Kidney epithelial cell (primary cell): ENCODE results near the gene ASAP3. TPM values are rescaled to one million over a fixed set of nuclear protein-coding genes. Genes with fewer than 3 reads are reported as not detected.

Experiments
- DNase-seq: peaks from one replicate; pipeline ENCODE4 v3.0.0-alpha.2; 2010; ENCODE audit warnings: low read depth
- H3K27me3 ChIP-seq: 2 replicates; pipeline ENCODE4 v1.6.0; 2011; ENCODE audit warnings: low read length; ENCODE audit not compliant: control insufficient read depth, insufficient read depth
- H3K36me3 ChIP-seq: 2 replicates; pipeline ENCODE4 v1.5.1; 2011; ENCODE audit warnings: low read length; ENCODE audit not compliant: control insufficient read depth, insufficient read depth
- H3K4me3 ChIP-seq: 2 replicates; pipeline ENCODE4 v1.5.1; 2011; ENCODE audit warnings: low read depth, mild to moderate bottlenecking, control low read depth, low read length
- total RNA-seq: library from RNA; depleted of rRNA; stranded (reverse); fragments of >200 nt; gene quantifications from 2 replicates; pipeline ENCODE4 v1.2.3, GENCODE V29; 2015
- TF ChIP-seq, protein P1 (sequence below): IDR thresholded peaks from 2 replicates; pipeline ENCODE4 v1.5.1; 2011; ENCODE audit warnings: mild to moderate bottlenecking, moderate library complexity, low read length, control low read depth, inconsistent platforms; ENCODE audit not compliant: insufficient read depth, poor library complexity, severe bottlenecking

Gene ASAP3
- total RNA-seq, 1 donor from 2014 or later = 17.7 TPM

DNA sequence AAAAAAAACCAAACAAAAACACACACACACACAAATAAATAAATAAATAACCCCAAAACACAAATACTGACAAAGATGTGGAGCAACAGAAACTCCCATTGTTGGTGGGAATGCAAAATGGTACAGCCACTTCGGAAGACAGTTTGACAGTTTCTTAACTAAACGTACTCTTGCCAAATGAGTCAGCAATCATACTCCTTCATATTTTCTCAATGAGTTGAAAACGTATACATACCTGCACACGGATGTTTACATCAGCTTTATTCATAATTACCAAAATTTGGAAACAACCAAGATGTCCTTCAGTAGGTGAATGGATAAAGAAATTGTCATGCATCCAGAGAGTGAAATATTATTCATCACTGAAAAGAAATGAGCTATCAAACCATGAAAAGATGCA lies 23.5 kb downstream of the ASAP3 start:
- Histone ChIP-seq H3K27me3 (no peaks in the 10 kb centered on the region), H3K36me3 (no peaks in the 10 kb centered on the region), H3K4me3 (no peak overlapping the region)
- TF ChIP-seq, protein P1, sequence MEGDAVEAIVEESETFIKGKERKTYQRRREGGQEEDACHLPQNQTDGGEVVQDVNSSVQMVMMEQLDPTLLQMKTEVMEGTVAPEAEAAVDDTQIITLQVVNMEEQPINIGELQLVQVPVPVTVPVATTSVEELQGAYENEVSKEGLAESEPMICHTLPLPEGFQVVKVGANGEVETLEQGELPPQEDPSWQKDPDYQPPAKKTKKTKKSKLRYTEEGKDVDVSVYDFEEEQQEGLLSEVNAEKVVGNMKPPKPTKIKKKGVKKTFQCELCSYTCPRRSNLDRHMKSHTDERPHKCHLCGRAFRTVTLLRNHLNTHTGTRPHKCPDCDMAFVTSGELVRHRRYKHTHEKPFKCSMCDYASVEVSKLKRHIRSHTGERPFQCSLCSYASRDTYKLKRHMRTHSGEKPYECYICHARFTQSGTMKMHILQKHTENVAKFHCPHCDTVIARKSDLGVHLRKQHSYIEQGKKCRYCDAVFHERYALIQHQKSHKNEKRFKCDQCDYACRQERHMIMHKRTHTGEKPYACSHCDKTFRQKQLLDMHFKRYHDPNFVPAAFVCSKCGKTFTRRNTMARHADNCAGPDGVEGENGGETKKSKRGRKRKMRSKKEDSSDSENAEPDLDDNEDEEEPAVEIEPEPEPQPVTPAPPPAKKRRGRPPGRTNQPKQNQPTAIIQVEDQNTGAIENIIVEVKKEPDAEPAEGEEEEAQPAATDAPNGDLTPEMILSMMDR = no peak
- no peak for DNase-seq

DNA sequence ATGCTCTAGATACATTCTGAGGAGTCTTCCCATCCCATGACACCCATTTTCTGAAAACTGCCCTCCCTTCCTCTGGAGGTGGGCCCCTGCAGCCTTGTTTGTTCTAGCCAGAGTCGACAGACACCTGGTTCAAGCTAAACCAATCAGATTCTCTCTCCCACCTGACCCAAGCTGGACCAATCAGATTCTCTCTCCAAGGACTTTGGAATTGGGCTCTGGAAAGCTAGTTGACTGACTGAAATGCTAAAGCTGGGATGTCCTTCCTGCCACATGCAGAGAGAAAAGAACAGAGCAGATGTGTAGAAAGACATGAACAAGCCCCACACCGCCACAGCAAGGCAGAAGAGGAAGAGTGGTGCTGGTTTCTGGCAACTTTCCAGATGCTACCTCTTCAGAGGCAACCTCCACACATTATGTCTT lies 24.6 kb downstream of the ASAP3 start:
- TF ChIP-seq, protein P1 = no peak
- DNase-seq = no peak
- Histone ChIP-seq H3K36me3 (no peaks in the 10 kb centered on the region), H3K4me3 (no peak overlapping the region), H3K27me3 (no peaks in the 10 kb centered on the region)

DNA sequence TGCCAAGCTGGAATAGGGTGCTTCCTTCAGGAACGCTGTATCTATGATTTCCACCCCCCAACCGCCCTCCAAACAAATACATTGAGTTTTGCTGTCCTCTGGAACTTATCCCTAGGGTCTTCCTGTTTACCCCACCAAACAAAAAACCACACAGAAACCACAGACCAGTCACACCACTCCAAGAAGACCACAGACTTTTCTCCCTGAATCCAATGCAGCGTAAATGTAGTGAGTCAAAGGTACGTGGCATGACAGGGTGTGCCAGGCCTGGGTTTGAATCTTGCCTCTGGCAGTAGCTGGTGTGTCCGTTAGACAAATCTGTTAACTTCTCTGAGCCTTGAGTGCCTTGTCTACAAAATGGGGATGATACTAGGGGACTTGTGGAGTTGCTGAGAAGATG lies 27.8 kb downstream of the ASAP3 start:
- Histone ChIP-seq H3K27me3 (no peaks in the 10 kb centered on the region), H3K4me3 (no peak overlapping the region), H3K36me3 (no peaks in the 10 kb centered on the region)
- no peak for DNase-seq
- TF ChIP-seq, protein P1 = no peak

DNA sequence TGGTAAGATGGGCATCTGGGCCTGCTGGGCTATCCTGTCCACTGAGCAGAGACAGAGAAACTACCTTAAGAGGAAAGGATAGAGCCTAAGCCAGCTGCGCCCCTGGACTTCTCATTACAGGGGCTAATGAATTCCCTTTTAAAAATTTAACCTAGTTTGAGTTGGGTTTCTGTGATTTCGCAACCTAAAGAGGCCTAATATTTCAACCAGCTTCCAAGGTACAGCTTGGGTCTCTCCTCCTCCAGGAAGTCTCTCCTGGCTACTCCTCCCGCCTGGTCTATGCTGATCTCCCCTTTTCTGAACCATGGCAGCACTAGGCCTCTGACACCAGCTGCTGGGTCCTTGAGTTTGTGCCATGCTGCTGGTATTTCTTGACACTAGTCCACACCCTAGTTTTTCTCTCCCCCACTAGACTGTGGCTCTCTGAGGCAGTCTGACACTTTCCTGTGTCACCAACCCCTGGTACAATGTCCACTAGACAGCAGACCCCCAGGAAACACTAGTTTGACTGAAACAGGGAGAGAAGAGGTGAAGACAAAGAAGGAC lies 30.5 kb downstream of the ASAP3 start:
- no peak for DNase-seq
- TF ChIP-seq, protein P1 = no peak
- H3K27me3 ChIP-seq = no peaks in the 10 kb centered on the region
- no peaks in the 10 kb centered on the region for H3K36me3 ChIP-seq
- no peak overlapping the region for H3K4me3 ChIP-seq

DNA sequence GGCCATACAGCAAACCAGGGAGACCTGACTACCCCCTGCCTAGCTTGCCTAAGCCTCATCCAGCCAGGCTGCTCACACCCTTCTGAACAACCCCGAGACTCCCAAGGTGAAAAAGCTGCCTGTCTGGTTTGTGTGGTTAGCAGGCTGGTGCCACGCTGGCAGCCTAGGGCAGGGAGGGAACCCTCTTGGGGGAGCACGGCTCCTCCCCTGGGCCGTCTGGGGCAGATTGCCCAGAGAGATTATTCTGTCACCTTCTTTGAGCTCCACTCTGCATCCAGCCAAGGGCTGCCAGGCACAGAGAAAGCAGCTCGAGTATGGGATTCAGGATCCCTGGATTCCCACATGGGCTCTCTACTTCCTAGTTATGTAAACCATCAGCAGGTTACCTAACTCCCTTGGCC lies 32.0 kb downstream of the ASAP3 start:
- Histone ChIP-seq H3K36me3 (no peaks in the 10 kb centered on the region), H3K27me3 (no peaks in the 10 kb centered on the region), H3K4me3 (no peak overlapping the region)
- no peak for DNase-seq
- TF ChIP-seq, protein P1 = no peak

DNA sequence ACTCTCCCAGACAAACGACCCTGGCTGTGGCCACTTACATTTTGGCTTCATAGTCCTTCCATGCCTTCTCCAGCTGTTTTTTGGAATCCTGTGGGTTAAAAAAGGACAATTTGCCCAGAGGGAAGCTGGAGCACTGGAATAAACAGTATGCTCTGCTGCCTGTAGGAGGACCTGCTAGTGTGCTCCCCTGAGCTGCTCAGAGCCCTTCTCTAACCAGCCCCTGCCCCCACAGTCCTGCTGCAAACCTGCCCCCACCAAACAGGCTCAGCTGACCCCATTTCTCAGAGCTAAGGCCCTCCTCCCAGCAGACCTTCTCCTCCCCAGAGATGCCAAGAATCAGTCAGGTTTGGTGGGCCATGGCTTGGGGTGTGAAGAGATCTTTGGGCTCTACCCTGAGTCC lies 32.5 kb downstream of the ASAP3 start:
- no peaks in the 10 kb centered on the region for H3K27me3 ChIP-seq
- TF ChIP-seq, protein P1 = no peak
- DNase-seq = no peak
- H3K36me3 ChIP-seq = no peaks in the 10 kb centered on the region
- H3K4me3 ChIP-seq = no peak overlapping the region
